Measurements from ENCODE around the gene GCH1.
"Not testable (repeated sequence)": the region's sequence is repeated elsewhere in the genome, so short reads cannot be mapped to it uniquely, and the experiment has no call there.

Gene GCH1

GRCh38 chr14:54906075-54906474, 3.4 kb upstream of the GCH1 start:
- DNase-seq: no peak

DNA sequence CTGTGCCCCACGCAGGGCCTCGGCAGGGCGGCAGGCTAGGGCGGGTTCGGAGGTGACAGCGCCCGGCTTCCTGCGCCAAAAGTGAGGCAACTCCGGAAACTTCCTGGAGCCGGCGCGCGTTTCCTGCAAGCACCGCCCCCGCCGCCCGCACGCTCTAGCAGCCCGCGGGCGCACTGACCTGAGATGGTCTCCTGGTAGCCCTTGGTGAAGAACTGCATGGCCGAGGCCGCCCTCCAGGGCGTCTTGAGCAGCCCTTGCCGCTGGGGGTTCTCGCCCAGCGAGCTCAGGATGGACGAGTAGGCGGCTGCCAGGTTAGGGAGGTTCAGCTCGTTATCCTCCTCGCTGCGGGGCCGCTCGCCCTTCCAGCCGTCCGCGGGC, 494 bp downstream of the GCH1 start:
- DNase-seq: peak; percentile 77

DNA sequence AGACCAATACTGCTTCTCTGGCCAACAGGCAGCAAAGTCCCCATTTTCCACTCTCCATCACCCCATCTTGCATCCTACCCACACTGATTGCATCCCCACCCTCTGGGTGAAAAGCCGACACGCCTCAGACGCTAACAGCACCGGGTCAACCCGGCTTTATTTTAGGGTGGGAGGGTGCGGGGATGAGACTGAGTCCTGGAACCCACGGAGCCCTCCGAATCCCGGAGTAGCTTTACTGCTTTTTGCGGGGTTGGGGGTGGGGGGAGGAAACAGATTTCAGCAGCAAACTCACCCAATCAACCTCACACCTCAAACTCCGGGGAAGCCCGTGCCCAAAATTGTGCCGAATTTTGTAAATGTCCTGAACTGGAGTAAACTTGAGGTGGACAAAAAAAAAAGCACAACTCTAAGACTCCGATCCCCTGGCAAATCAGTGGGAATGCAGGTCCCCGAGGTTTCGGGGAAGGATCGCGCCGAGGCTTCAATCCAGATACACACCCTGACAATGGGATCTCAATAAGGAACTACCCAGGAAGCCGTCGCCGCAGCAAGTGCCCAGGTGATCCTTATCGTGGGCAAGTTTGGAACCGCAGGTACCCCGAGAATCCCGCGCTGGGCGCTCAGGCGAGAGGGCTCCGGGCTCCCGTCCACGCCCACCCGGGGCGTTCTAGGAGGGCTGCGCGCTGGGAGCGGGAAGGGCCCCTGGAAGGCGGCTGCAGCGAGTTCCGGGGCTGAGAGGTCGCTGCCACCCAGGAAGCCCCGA, 1.1 kb downstream of the GCH1 start:
- no peak for DNase-seq

DNA sequence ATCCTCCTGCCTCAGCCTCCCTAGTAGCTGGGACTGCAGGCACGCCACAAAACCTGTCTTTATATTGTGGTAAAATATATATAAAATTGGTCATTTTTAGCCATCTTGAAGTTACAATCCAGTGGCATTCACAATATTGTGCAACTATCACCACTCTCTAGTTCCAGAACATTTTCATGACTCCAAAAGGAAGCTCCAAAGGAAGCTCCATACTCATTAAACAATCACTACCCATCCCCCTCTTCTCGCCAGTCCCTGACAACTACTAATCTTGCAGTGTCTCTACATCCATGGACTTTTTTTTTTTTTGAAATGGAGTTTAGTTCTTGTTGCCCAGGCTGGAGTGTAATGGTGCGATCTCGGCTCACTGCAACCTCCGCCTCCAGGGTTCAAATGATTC, 3.1 kb downstream of the GCH1 start:
- no peak for DNase-seq

DNA sequence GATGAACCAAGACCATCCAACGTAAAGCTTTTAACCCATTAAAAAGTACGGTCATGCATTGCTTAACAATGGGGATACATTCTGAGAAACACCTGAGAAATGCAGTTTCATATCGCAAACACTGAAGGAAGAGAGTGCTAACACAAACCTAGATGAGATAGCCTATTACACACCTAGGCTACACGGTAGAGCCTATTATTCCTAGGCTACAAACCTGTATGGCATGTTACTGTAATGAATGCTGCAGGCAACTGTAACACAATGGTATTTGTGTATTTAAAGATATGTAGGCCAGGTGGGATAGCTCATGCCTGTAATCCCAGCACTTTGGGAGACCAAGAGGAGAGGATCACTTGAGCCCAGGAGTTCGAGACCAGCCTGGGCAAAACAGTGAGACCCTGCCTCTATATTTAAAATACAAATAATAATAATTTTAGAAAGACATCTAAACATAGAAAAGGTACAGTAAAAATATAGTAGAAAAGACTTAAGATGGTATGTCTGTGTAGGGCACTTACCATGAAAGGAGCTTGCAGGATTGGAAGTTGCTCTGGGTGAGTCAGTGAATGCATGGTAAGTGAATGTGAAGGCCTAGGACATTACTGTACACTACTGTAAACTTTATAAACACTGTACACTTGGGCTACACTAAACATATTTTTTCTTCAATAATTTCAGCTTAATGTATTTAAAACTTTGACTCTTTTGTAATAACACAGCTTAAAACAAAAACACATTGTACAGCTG, 4.6 kb downstream of the GCH1 start:
- not testable (repeated sequence) for DNase-seq

DNA sequence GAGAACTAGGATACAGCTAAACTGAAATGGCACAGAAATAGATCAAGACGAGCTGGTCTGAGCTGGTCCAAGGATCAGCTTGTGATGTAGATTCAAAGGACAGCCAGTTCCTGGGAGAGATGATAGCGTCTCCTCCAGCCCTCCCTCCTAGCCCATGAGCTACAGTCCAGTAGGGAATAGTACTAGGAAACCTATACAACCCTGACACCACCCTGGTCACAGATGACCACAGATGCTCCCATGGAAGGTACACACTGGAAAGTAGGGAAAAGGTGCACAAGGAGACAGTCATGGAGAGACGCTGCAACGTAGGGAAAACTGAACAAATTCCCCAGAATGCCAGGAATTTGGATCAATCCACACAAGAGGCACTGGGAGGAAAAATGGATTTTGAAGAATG, 6.9 kb downstream of the GCH1 start:
- no peak for DNase-seq

- DNase-seq: no peak
These were observed 7.6 kb downstream of the GCH1 start for GRCh38 chr14:54894995-54895394.

- DNase-seq: no peak
These were observed 9.4 kb downstream of the GCH1 start for GRCh38 chr14:54893151-54893760.

GRCh38 chr14:54891471-54892245, 11.0 kb downstream of the GCH1 start:
- DNase-seq: no peak

DNA sequence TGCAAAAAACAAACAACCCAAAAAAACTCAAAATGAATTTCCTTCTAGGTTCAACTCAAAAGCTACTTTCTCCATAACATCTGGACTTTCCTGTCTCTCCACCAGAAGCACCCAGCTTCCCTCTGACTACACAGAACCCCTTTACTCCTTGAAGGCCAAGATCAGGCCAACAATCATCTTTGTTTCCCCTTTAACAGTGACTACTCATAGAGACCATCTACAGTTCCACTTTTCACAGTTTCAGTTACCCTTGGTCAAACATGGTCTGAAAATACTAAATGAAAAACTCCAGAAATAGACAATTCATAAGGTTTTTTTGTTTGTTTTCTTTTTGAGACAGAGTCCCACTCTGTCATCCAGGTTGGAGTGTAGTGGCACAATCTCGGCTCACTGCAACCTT, 11.8 kb downstream of the GCH1 start:
- no peak for DNase-seq

DNA sequence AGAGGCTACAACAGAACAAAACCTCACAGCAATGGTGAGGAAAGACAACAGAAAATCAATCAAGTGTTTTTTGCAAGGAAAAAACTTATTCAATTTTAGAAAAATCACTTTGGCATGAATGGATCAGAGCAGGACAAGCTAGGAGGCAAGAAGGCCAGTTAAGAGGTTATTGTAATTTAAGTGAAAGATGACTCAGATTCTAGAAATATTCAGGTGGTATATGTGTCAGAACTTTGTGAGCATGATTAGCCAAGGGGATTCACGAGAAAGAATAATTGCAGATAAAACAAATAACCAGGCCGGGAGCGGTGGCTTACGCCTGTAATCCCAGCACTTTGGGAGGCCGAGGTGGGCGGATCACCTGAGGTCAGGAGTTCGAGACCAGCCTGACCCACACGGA, 12.7 kb downstream of the GCH1 start:
- no peak for DNase-seq

DNA sequence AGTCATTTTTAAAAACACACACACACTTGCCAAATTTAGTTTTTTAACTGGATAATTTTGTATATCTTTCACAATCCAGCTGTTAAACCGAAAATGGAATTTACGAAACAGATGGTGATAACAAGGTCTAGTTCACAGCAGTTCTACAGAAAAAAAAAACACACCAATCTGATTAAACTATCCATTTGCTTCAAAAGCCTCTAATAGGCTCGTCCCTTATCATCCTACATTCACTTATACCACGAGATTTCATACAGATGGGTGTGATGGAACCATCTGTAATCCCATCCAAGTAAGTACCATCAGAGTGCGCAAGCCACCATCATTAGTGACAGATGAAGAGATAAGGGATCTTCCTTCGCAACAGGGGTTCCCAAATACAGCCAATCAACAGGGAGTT, 20.1 kb downstream of the GCH1 start:
- no peak for DNase-seq

DNA sequence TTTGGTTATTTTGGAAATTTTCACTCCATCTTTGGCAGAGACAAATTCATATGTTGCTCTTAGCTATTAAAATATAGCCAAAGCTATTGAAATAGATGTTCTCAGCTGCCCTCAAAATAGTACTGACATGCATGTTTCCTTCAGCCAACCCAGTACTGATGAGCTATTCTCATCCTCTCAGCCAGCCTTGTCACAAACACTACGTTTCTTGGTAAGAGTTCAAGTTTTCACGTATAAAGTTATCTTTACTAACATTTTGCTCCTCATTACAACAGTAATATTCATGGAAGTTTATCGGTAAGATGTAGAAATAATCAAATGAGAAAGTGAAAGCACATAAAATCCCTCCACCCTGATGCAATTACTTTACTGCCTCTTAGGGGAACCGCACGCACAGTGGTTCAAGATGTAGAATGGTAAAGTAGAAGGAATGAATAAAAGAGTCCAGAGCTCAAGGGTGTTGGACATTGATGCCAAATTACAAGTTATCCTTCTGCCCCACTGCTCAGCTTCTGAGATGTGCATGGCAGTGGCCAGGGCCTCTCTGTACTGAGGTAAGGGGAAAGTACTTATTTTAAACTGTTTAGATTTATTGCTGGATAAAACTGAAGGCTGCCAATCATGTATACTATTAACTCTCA, 20.7 kb downstream of the GCH1 start:
- DNase-seq: no peak

DNA sequence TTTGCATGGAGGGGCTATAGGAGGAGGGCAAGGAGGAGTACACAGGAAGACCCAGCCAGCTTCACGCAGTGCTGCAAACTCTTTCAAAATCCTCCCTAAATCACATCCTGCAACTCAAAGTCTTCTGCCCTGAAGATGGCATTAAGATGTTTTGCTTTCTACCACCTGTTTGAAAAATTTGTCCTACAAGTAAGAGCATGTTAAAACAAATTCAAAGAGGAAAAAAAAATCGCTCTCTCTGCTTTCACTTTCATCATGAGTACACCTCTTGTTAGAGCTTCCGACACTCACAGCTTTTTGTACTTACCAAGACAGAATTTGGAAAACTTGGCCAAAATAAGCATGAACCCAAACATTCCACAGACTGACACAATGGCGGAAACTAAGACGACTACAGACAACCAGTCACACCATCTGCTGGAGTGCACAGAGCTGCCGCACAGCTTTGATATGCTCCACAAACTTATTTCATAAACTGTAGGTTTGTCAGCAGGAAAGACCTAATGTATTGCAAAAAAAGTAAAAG, 21.3 kb downstream of the GCH1 start:
- DNase-seq: no peak

GRCh38 chr14:54877703-54878021, 25.0 kb downstream of the GCH1 start:
- DNase-seq: no peak

DNA sequence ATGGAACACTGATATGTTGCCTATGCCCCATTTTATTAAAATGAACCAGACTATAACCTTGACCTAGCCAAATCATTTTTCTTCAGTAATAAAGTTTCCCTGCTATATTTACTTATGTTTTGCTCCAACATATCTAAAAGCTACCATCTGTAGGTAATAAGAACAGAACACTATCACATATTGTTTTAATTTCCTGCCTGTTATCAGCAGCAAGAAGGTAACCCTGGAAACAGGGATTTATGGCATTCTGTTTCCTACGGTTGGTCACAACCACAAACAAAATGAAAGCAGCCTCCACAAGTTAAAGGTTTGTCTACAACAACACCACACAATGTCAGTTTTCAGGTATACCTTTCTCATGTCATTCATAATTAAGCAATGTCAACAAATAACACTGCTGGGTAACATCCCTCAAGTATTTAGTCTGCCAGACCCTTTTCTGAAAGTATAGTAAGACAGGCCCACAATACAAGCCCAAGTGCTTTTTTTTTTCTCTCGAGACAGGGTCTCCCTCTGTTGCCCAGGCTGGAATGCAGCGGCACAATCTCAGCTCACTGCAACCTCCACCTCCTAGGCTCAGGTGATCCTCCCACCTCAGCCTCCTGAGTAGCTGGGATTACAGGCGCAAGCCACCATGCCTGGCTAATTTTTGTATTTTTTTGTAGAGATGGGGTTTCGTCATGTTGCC, 25.5 kb downstream of the GCH1 start:
- DNase-seq: no peak

DNA sequence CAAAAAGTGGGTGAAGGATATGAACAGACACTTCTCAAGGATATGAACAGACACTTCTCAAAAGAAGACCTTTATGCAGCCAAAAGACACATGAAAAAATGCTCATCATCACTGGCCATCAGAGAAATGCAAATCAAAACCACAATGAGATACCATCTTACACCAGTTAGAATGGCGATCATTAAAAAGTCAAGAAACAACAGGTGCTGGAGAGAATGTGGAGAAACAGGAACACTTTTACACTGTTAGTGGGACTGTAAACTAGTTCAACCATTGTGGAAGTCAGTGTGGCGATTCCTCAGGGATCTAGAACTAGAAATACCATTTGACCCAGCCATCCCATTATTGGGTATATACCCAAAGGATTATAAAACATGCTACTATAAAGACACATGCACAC, 27.0 kb downstream of the GCH1 start:
- DNase-seq: not testable (repeated sequence)

DNA sequence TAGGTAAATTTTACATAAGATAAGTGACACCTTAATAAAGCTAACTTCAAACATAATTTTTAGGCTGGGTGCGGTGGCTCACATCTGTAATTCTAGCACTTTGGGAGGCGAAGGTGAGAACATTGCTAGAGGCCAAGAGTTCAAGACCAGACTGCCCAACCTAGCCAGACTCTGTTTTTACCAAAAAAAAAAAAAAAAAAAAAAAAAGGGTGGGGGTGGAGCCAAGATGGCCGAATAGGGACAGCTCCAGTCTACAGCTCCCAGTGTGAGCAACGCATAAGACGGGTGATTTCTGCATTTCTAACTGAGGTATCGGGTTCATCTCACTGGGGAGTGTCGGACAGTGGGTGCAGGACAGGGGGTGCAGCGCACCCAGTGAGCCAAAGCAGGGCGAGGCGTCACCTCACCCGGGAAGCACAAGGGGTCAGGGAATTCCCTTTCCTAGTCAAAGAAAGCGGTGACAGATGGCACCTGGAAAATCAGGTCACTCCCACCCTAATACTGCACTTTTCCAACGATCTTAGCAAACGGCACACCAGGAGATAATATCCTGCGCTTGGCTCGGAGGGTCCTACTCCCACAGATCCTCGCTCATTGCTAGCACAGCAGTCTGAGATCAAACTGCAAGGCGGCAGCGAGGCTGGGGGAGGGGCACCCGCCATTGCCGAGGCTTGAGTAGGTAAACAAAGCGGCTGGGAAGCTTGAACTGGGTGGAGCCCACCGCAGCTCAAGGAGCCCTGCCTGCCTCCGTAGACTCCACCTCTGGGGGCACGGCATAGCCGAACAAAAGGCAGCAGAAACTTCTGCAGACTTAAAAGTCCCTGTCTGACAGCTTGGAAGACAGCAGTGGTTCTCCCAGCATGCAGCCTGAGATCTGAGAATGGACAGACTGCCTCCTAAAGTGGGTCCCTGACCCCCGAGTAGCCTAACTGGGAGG, 32.2 kb downstream of the GCH1 start:
- DNase-seq: not testable (repeated sequence)

- no peak for DNase-seq
These were observed 35.6 kb downstream of the GCH1 start for GRCh38 chr14:54867011-54867410.

- DNase-seq: no peak
These were observed 36.0 kb downstream of the GCH1 start for GRCh38 chr14:54866588-54866987.

GRCh38 chr14:54864526-54864925, 38.1 kb downstream of the GCH1 start:
- DNase-seq: no peak

All from activated CD4-positive, CD25-positive, alpha-beta regulatory T cell treated with anti-CD3 and anti-CD28 coated beads, Interleukin-2, amount 50 U/mL, for 72 hours (primary cell).